GM19035 (cell line): Measurements from ENCODE around the gene UBE2J2.

Experiments used
- ATAC-seq: cut with Tn5 transposase; IDR thresholded peaks from one replicate; pipeline ENCODE4 v1.9.1; 2021; ENCODE audit not compliant: unreplicated experiment

UBE2J2 gene

GRCh38 chr1:1229770-1230169 lies 43.9 kb downstream of the UBE2J2 start:
- no peak for ATAC-seq

- ATAC-seq, result no peak
These were observed 44.9 kb downstream of the UBE2J2 start for GRCh38 chr1:1228596-1229321.

- ATAC-seq, result no peak
These were observed 45.5 kb downstream of the UBE2J2 start for GRCh38 chr1:1228187-1228586.

GRCh38 chr1:1227386-1227785 lies 46.3 kb downstream of the UBE2J2 start:
- ATAC-seq, result no peak

GRCh38 chr1:1226566-1227362 lies 46.9 kb downstream of the UBE2J2 start:
- no peak for ATAC-seq

GRCh38 chr1:1225913-1226312 lies 47.7 kb downstream of the UBE2J2 start:
- no peak for ATAC-seq

- no peak for ATAC-seq
These were observed 48.3 kb downstream of the UBE2J2 start for GRCh38 chr1:1225238-1225845.

- ATAC-seq, result no peak
These were observed 49.8 kb downstream of the UBE2J2 start for GRCh38 chr1:1223891-1224290.

GRCh38 chr1:1223321-1223720 lies 50.3 kb downstream of the UBE2J2 start:
- ATAC-seq, result no peak

- no peak for ATAC-seq
These were observed 51.0 kb downstream of the UBE2J2 start for GRCh38 chr1:1222575-1223225.

GRCh38 chr1:1221887-1222574 lies 51.6 kb downstream of the UBE2J2 start:
- no peak for ATAC-seq

GRCh38 chr1:1220197-1220596 lies 53.5 kb downstream of the UBE2J2 start:
- ATAC-seq, result no peak

GRCh38 chr1:1219341-1219740 lies 54.3 kb downstream of the UBE2J2 start:
- no peak for ATAC-seq

- no peak for ATAC-seq
These were observed 55.0 kb downstream of the UBE2J2 start for GRCh38 chr1:1218524-1219200.

- no peak for ATAC-seq
These were observed 55.8 kb downstream of the UBE2J2 start for GRCh38 chr1:1217621-1218523.

- no peak for ATAC-seq
These were observed 56.7 kb downstream of the UBE2J2 start for GRCh38 chr1:1216770-1217620.

- no peak for ATAC-seq
These were observed 57.6 kb downstream of the UBE2J2 start for GRCh38 chr1:1215881-1216605.
